GM12864 (cell line): ENCODE results near the gene FRMD8.

Experiments
- DNase-seq: peaks from one replicate; pipeline ENCODE4 v3.0.0-alpha.2; 2011; ENCODE audit warnings: low read depth
- H3K4me3 ChIP-seq: 2 replicates; pipeline ENCODE4 v1.5.1; 2011; ENCODE audit warnings: mild to moderate bottlenecking, low read depth, low read length, control low read depth
- CTCF ChIP-seq: IDR thresholded peaks from 2 replicates; pipeline ENCODE4 v1.5.1; 2011; ENCODE audit warnings: low read depth, mild to moderate bottlenecking, moderate library complexity, low read length, control low read depth, inconsistent platforms; ENCODE audit errors: missing control alignments

FRMD8 gene

GRCh38 chr11:65420979-65421793, 34.7 kb downstream of the FRMD8 start:
- no peak for DNase-seq
- peak overlapping the region; percentile 97 for H3K4me3 ChIP-seq
- no peak for TF ChIP-seq CTCF

- DNase-seq = peak; percentile 86
- no peak for TF ChIP-seq CTCF
- H3K4me3 ChIP-seq = peak overlapping the region; percentile 97
These were observed 35.6 kb downstream of the FRMD8 start for GRCh38 chr11:65421794-65422632.

- TF ChIP-seq CTCF = no peak
- H3K4me3 ChIP-seq = peak within 1 kb of the TSS; percentile 97
- peak; percentile 93 for DNase-seq
These were observed 36.4 kb downstream of the FRMD8 start, which contains the start of gene NEAT1 for GRCh38 chr11:65422633-65423515. TSS of gene NEAT1 (plus strand) at chr11:65422798.

GRCh38 chr11:65423516-65424204, 37.2 kb downstream of the FRMD8 start:
- no peak for TF ChIP-seq CTCF
- DNase-seq = no peak
- peak overlapping the region; percentile 97 for H3K4me3 ChIP-seq

- TF ChIP-seq CTCF = no peak
- peak overlapping the region; percentile 97 for H3K4me3 ChIP-seq
- DNase-seq = no peak
These were observed 38.0 kb downstream of the FRMD8 start for GRCh38 chr11:65424205-65425104.
